Measurements from ENCODE around the gene SYCP2.
A peak's percentile ranks its signal among the peaks of the same experiment; 100 is the strongest.
"Not testable (repeated sequence)": the region's sequence is repeated elsewhere in the genome, so short reads cannot be mapped to it uniquely, and the experiment has no call there.

The SYCP2 gene

DNA sequence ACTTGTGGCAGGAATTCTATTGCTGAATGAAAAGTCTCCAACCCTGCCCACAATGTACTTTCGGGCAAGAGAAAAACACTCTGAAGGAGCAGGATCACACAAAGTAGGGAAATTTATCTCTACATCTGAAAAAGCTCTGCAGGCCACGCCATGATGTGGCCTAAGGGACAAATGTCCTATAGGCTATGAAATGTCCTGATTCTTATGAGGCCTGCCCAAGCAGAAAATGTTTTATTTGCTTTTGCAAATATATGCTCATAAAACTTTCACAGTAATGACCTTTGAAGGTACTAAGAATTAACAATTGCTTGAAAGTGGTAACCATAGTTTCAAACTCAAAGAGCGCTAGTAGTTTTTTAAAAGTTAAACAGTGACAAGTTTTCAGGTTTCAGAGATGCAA, 31.0 kb downstream of the SYCP2 start:
- ATAC-seq (replicated peaks) (no peak), DNase-seq (no peak)
- Mint-ChIP-seq H3K27ac (no peak overlapping the region), H3K9me3 (no peaks in the 10 kb centered on the region), H3K4me3 (no peak overlapping the region), H3K4me1 (no peaks in the 10 kb centered on the region), H3K27me3 (peaks cover 7 to 8% of the 10 kb centered on the region in 2 donors), H3K36me3 (peaks cover 0 to 3% of the 10 kb centered on the region in 2 donors)

- H3K4me3 Mint-ChIP-seq, result no peak overlapping the region
- ATAC-seq (replicated peaks), result no peak
- no peak overlapping the region for H3K27ac Mint-ChIP-seq
- peaks cover 0 to 4% of the 10 kb centered on the region in 2 donors for H3K36me3 Mint-ChIP-seq
- peaks cover 8 to 10% of the 10 kb centered on the region in 2 donors for H3K4me1 Mint-ChIP-seq
- DNase-seq, result no peak
- peaks cover 9 to 15% of the 10 kb centered on the region in 2 donors for H3K27me3 Mint-ChIP-seq
- no peaks in the 10 kb centered on the region for H3K9me3 Mint-ChIP-seq
Measured at GRCh38 chr20:59895908-59896307, 37.5 kb downstream of the SYCP2 start.

DNA sequence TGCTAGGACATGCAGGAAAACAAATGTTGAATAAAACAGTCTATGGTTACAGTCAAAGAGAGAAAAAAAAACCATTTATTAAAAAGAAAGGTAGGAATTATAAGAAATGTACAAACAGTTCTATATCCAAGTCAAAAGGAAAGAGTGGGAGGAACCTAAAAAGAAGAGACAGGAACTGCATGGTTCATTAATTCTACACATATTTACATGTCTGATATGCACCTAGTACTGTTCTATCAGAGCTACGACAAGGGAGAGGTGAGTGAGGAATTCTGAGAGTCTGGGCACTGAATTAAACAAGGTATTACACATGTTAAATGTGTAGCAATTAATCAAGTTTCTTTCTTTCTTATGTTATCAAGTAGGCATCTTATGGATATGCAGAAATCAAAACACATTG, 41.9 kb downstream of the SYCP2 start:
- Mint-ChIP-seq H3K4me1 (peaks cover 8 to 14% of the 10 kb centered on the region in 2 donors), H3K4me3 (no peak overlapping the region), H3K27ac (no peak overlapping the region), H3K27me3 (peaks cover 8 to 13% of the 10 kb centered on the region in 2 donors), H3K36me3 (peaks cover 0 to 3% of the 10 kb centered on the region in 2 donors), H3K9me3 (peaks cover 0 to 4% of the 10 kb centered on the region in 2 donors)
- peak in 1 of 2 donors; percentile 51 for ATAC-seq (replicated peaks)
- DNase-seq, result no peak

DNA sequence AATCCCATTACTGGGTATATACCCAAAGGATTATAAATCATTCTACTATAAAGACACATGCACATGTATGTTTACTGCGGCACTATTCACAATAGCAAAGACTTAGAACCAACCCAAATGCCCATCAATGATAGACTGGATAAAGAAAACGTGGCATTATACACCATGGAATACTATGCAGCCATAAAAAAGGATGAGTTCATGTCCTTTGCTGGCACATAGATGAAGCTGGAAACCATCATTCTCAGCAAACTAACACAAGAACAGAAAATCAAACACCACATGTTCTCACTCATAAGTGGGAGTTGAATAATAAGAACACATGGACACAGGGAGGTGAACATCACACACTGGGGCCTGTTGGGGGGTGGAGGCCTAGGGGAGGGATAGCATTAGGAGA, 43.4 kb downstream of the SYCP2 start:
- H3K36me3 Mint-ChIP-seq; H3K27me3 Mint-ChIP-seq; H3K4me3 Mint-ChIP-seq; ATAC-seq (replicated peaks); H3K27ac Mint-ChIP-seq; H3K9me3 Mint-ChIP-seq; DNase-seq: not testable (repeated sequence)
- peaks cover 8 to 14% of the 10 kb centered on the region in 2 donors for H3K4me1 Mint-ChIP-seq

DNA sequence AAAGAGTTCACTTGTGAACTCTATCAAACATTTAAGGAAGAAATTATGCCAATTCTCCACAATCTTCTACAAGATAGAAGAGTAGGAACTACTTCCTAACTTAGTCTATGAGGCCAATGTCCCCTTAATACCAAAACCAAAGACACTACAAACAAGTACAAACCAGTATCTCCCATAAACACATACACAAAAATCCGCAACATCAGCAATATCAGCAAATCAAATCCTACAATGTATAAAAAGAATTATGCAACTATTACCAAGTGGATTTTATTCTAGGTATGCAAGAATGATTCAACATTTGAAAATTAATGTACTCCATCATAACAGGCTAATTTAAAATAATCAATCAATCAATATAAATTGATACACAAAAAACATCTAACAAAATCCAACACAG, 45.4 kb downstream of the SYCP2 start:
- Mint-ChIP-seq H3K27ac (no peak overlapping the region), H3K36me3 (peaks cover 0 to 3% of the 10 kb centered on the region in 2 donors), H3K4me1 (peaks cover 8 to 14% of the 10 kb centered on the region in 2 donors), H3K27me3 (peaks cover 0 to 8% of the 10 kb centered on the region in 2 donors), H3K4me3 (no peak overlapping the region), H3K9me3 (peaks cover 0 to 4% of the 10 kb centered on the region in 2 donors)
- DNase-seq, result no peak
- no peak for ATAC-seq (replicated peaks)

DNA sequence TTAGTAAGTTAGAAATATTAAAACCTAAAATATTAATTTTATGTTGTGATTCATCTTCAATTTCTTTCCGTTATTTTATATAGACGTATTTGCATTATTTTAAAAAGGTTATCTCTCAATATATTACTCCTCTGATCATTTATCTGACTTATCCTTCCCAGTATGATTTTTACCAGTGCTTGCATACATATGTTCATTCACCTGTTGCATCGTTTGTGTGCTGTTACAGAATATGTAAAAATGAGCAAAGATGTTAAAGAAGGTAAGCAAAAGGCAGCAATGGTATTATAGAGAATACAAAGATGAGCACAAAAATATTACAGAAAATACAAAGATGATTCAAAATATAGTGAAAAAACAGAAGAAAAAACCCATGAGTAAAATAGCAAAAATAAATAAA, 48.9 kb downstream of the SYCP2 start:
- Mint-ChIP-seq H3K4me3 (no peak overlapping the region), H3K36me3 (peaks cover 0 to 3% of the 10 kb centered on the region in 2 donors), H3K4me1 (no peaks in the 10 kb centered on the region), H3K27me3 (peaks cover 0 to 8% of the 10 kb centered on the region in 2 donors), H3K27ac (no peak overlapping the region), H3K9me3 (peaks cover 0 to 2% of the 10 kb centered on the region in 2 donors)
- no peak for ATAC-seq (replicated peaks)
- no peak for DNase-seq

DNA sequence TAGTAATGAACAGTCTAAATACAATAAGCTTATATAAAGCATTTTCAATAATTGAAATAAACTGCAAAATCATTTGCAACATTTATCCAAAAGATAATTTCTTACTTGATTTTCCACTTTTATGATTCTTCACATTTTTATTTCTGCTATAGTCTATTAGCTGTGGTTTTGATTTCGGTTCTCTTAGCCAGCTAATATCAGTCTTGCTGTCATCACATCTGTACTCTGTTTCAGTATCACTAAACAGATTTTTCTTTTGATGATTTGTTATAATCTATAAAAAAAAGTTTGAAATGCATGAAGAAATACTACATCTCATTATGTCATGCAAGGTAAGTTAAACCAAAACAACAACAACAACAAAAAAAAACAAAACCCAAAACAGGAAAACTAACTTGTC, 53.2 kb downstream of the SYCP2 start:
- Mint-ChIP-seq H3K9me3 (peaks cover 0 to 3% of the 10 kb centered on the region in 2 donors), H3K27me3 (peaks cover 0 to 5% of the 10 kb centered on the region in 2 donors), H3K4me1 (no peaks in the 10 kb centered on the region), H3K4me3 (no peak overlapping the region), H3K27ac (no peak overlapping the region), H3K36me3 (no peaks in the 10 kb centered on the region)
- DNase-seq (no peak), ATAC-seq (replicated peaks) (no peak)

DNA sequence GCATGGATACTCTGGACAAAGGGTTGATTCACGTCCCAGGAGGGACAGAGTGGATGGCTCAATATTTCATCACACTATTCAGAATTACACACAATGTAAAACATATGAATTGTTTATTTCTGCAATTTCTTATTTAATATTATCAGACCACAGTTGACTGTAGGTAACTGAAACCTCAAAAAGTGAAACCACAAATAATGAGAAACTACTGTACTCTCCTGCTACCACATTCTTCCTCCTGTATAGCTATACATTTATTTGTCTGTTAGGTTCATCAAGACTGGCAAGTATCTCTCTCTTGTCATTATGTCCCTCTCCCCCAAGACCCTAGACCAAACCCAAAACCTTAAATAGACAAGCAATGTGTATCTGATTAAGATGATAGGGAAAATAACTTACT, 60.0 kb downstream of the SYCP2 start:
- no peaks in the 10 kb centered on the region for H3K36me3 Mint-ChIP-seq
- H3K27ac Mint-ChIP-seq, result no peak overlapping the region
- H3K4me3 Mint-ChIP-seq, result no peak overlapping the region
- no peaks in the 10 kb centered on the region for H3K9me3 Mint-ChIP-seq
- no peak for ATAC-seq (replicated peaks)
- no peaks in the 10 kb centered on the region for H3K4me1 Mint-ChIP-seq
- no peak for DNase-seq
- peaks cover 0 to 5% of the 10 kb centered on the region in 2 donors for H3K27me3 Mint-ChIP-seq

- DNase-seq (no peak), ATAC-seq (replicated peaks) (no peak)
- H3K27me3 Mint-ChIP-seq, result peaks cover 0 to 5% of the 10 kb centered on the region in 2 donors
- no peaks in the 10 kb centered on the region for H3K4me1 Mint-ChIP-seq
- H3K27ac Mint-ChIP-seq, result no peak overlapping the region
- no peaks in the 10 kb centered on the region for H3K9me3 Mint-ChIP-seq
- no peaks in the 10 kb centered on the region for H3K36me3 Mint-ChIP-seq
- no peak overlapping the region for H3K4me3 Mint-ChIP-seq
Measured at GRCh38 chr20:59871096-59871495, 62.3 kb downstream of the SYCP2 start.

GRCh38 chr20:59866338-59866737, 67.1 kb downstream of the SYCP2 start:
- Mint-ChIP-seq H3K9me3 (no peaks in the 10 kb centered on the region), H3K27me3 (peaks cover 8 to 13% of the 10 kb centered on the region in 2 donors), H3K4me3 (no peak overlapping the region), H3K4me1 (no peaks in the 10 kb centered on the region), H3K36me3 (no peaks in the 10 kb centered on the region), H3K27ac (no peak overlapping the region)
- DNase-seq (no peak), ATAC-seq (replicated peaks) (no peak)

GRCh38 chr20:59864726-59865125, 68.7 kb downstream of the SYCP2 start:
- Mint-ChIP-seq H3K4me1 (no peaks in the 10 kb centered on the region), H3K4me3 (no peak overlapping the region), H3K9me3 (no peaks in the 10 kb centered on the region), H3K27ac (no peak overlapping the region), H3K27me3 (peaks cover 11 to 13% of the 10 kb centered on the region in 2 donors), H3K36me3 (no peaks in the 10 kb centered on the region)
- DNase-seq (no peak), ATAC-seq (replicated peaks) (no peak)

GRCh38 chr20:59863058-59863457, 70.4 kb downstream of the SYCP2 start:
- no peaks in the 10 kb centered on the region for H3K9me3 Mint-ChIP-seq
- peaks cover 13 to 15% of the 10 kb centered on the region in 2 donors for H3K27me3 Mint-ChIP-seq
- ATAC-seq (replicated peaks) (no peak), DNase-seq (no peak)
- H3K36me3 Mint-ChIP-seq, result no peaks in the 10 kb centered on the region
- H3K4me3 Mint-ChIP-seq, result no peak overlapping the region
- H3K27ac Mint-ChIP-seq, result no peak overlapping the region
- H3K4me1 Mint-ChIP-seq, result no peaks in the 10 kb centered on the region

DNA sequence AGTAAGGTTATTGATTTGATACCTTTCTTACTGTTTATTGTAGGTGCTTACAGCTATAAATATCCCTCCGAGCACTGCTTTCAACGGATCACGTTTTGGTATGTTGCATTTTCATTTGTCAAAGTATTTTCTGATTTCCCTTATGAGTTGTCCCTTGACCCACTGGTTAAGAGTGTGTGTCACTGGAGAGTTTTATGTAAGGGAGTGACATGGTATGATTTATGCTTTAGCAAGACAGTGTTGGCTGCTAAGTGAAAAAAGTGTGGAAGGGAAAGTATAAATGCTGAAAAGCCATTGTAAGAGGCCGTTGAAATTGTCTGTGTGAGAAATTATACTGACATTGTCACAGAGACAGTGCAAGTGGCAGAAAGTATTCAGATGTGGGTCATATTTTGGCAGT, 72.0 kb downstream of the SYCP2 start:
- Mint-ChIP-seq H3K9me3 (peaks cover 0 to 4% of the 10 kb centered on the region in 2 donors), H3K4me3 (no peak overlapping the region), H3K27me3 (peaks cover 13 to 15% of the 10 kb centered on the region in 2 donors), H3K27ac (no peak overlapping the region), H3K4me1 (no peaks in the 10 kb centered on the region), H3K36me3 (no peaks in the 10 kb centered on the region)
- DNase-seq, result no peak
- ATAC-seq (replicated peaks), result no peak

- Mint-ChIP-seq H3K4me1 (no peaks in the 10 kb centered on the region), H3K9me3 (peaks cover 0 to 4% of the 10 kb centered on the region in 2 donors), H3K4me3 (no peak overlapping the region), H3K27ac (no peak overlapping the region), H3K27me3 (peaks cover 13 to 15% of the 10 kb centered on the region in 2 donors), H3K36me3 (no peaks in the 10 kb centered on the region)
- no peak for DNase-seq
- ATAC-seq (replicated peaks), result no peak
Measured at GRCh38 chr20:59858425-59858824, 75.0 kb downstream of the SYCP2 start.

GRCh38 chr20:59857966-59858365, 75.5 kb downstream of the SYCP2 start:
- ATAC-seq (replicated peaks) (no peak), DNase-seq (no peak)
- Mint-ChIP-seq H3K4me3 (no peak overlapping the region), H3K9me3 (peaks cover 0 to 4% of the 10 kb centered on the region in 2 donors), H3K27me3 (peaks cover 13 to 15% of the 10 kb centered on the region in 2 donors), H3K27ac (no peak overlapping the region), H3K4me1 (no peaks in the 10 kb centered on the region), H3K36me3 (no peaks in the 10 kb centered on the region)

DNA sequence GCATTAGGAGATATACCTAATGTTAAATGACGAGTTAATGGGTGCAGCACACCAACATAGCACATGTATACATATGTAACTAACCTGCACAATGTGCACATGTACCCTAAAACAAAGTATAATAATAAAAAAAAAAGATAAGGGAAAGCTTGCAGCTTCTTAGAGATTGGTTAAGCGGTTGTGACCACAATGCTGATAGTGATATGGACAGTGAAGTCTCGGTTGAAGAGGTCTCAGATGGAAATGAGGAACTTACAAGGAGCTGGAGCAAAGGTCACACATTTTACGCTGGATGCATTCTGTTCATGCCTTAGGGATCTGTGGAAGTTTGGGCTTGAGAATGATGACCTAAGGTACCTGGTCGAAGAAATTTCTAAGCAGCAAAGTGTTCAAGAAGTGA, 76.5 kb downstream of the SYCP2 start:
- H3K36me3 Mint-ChIP-seq; H3K4me1 Mint-ChIP-seq; ATAC-seq (replicated peaks); DNase-seq; H3K27ac Mint-ChIP-seq; H3K4me3 Mint-ChIP-seq; H3K9me3 Mint-ChIP-seq: not testable (repeated sequence)
- peaks cover 6 to 13% of the 10 kb centered on the region in 2 donors for H3K27me3 Mint-ChIP-seq
